Epithelial cell of prostate (primary cell): ENCODE data around the gene TOMM6.

Experiments used
- DNase-seq: peaks from one replicate; pipeline ENCODE4 v3.0.0-alpha.2; 2011; ENCODE audit warnings: low read depth, low spot score
- H3K27ac ChIP-seq: fragments of 450-650 bp; 2 replicates; pipeline ENCODE4 v1.5.1; 2017; ENCODE audit warnings: mild to moderate bottlenecking

The TOMM6 gene

GRCh38 chr6:41787219-41787917 is at the start of gene TOMM6:
Gene TOMM6, plus strand, starts transcription at chr6:41787694. Its CDS starts 4 bp downstream, at chr6:41787698.
- peak; percentile 64 for DNase-seq

GRCh38 chr6:41739041-41739440 is 48.5 kb upstream of the TOMM6 start:
- DNase-seq: no peak
- no peak overlapping the region for H3K27ac ChIP-seq

More at GRCh38 chr6:41787219-41787917, at the start of gene TOMM6:
- H3K27ac ChIP-seq: peak within 1 kb of the TSS; percentile 75

GRCh38 chr6:41740366-41741162 is 46.9 kb upstream of the TOMM6 start:
- no peak for DNase-seq
- H3K27ac ChIP-seq: no peak overlapping the region

- no peak for DNase-seq
- peak overlapping the region; percentile 27 for H3K27ac ChIP-seq
Measured at GRCh38 chr6:41741625-41742490, 45.6 kb upstream of the TOMM6 start.

- no peak for DNase-seq
- no peak overlapping the region for H3K27ac ChIP-seq
Measured at GRCh38 chr6:41743406-41744235, 43.9 kb upstream of the TOMM6 start.

GRCh38 chr6:41744236-41744787 is 43.2 kb upstream of the TOMM6 start:
- H3K27ac ChIP-seq: no peak overlapping the region
- no peak for DNase-seq

- no peak overlapping the region for H3K27ac ChIP-seq
- DNase-seq: no peak
Measured at GRCh38 chr6:41746107-41746506, 41.4 kb upstream of the TOMM6 start.

GRCh38 chr6:41747256-41748101 is 40.0 kb upstream of the TOMM6 start, which contains the start of gene PGC:
Gene PGC, minus strand, starts transcription at chr6:41747397. Its CDS starts 63 bp downstream, at chr6:41747334.
- DNase-seq: no peak
- H3K27ac ChIP-seq: no peak within 1 kb of the TSS

- no peak for DNase-seq
- H3K27ac ChIP-seq: no peak overlapping the region
Measured at GRCh38 chr6:41748102-41748477, 39.4 kb upstream of the TOMM6 start.

GRCh38 chr6:41748542-41748941 is 39.0 kb upstream of the TOMM6 start:
- no peak for DNase-seq
- no peak overlapping the region for H3K27ac ChIP-seq

- DNase-seq: no peak
- no peak overlapping the region for H3K27ac ChIP-seq
Measured at GRCh38 chr6:41750374-41750773, 37.1 kb upstream of the TOMM6 start.

GRCh38 chr6:41755895-41756294 is 31.6 kb upstream of the TOMM6 start:
- H3K27ac ChIP-seq: no peak overlapping the region
- DNase-seq: no peak

- no peak for DNase-seq
- H3K27ac ChIP-seq: no peak overlapping the region
Measured at GRCh38 chr6:41756354-41756753, 31.1 kb upstream of the TOMM6 start.

- DNase-seq: no peak
- H3K27ac ChIP-seq: no peak overlapping the region
Measured at GRCh38 chr6:41757271-41757670, 30.2 kb upstream of the TOMM6 start.

GRCh38 chr6:41757931-41758640 is 29.4 kb upstream of the TOMM6 start:
- no peak for DNase-seq
- no peak overlapping the region for H3K27ac ChIP-seq

- no peak for DNase-seq
- H3K27ac ChIP-seq: no peak overlapping the region
Measured at GRCh38 chr6:41758641-41759035, 28.9 kb upstream of the TOMM6 start.

GRCh38 chr6:41759106-41759904 is 28.2 kb upstream of the TOMM6 start:
- no peak for DNase-seq
- H3K27ac ChIP-seq: no peak overlapping the region
